Mesendoderm (in vitro differentiated cells): ENCODE data around the gene CLUH.

ENCODE experiments used
- DNase-seq: peaks from one replicate; pipeline ENCODE4 v3.0.0; 2013
- H2AK5ac ChIP-seq: 2 replicates; pipeline ENCODE4 v1.6.1; 2013; ENCODE audit warnings: low read length, inconsistent platforms
- H2BK120ac ChIP-seq: 2 replicates; pipeline ENCODE4 v1.6.1; 2013; ENCODE audit warnings: low read depth, mild to moderate bottlenecking, low read length, moderate library complexity, mixed read lengths
- H2BK15ac ChIP-seq: replicated peaks from 2 replicates; pipeline ENCODE4 v1.6.1; 2013; ENCODE audit warnings: low read depth, mild to moderate bottlenecking, moderate library complexity
- H2BK5ac ChIP-seq: 2 replicates; pipeline ENCODE4 v1.6.1; 2013; ENCODE audit warnings: low read length, inconsistent platforms
- H3K18ac ChIP-seq: 2 replicates; pipeline ENCODE4 v1.6.1; 2013; ENCODE audit warnings: mild to moderate bottlenecking, low read length, mixed read lengths
- H3K23ac ChIP-seq: one replicate; pipeline ENCODE4 v1.6.1; 2013; ENCODE audit warnings: low read length
- H3K27ac ChIP-seq: 2 replicates; pipeline ENCODE4 v1.5.1; 2013; ENCODE audit warnings: low read depth, mild to moderate bottlenecking, inconsistent platforms, low read length, moderate library complexity
- H3K27me3 ChIP-seq: 2 replicates; pipeline ENCODE4 v1.6.1; 2013; ENCODE audit warnings: low read length, control low read depth, mild to moderate bottlenecking, inconsistent platforms; ENCODE audit not compliant: insufficient read depth, poor library complexity
- H3K36me3 ChIP-seq: 2 replicates; pipeline ENCODE4 v1.6.1; 2013; ENCODE audit warnings: low read length, inconsistent platforms; ENCODE audit not compliant: control insufficient read depth, insufficient read depth
- H3K4ac ChIP-seq: one replicate; pipeline ENCODE4 v1.6.1; 2013; ENCODE audit warnings: low read depth, mild to moderate bottlenecking, low read length, moderate library complexity
- H3K4me1 ChIP-seq: 2 replicates; pipeline ENCODE4 v1.6.1; 2013; ENCODE audit warnings: low read depth, low read length, inconsistent platforms; ENCODE audit not compliant: control insufficient read depth
- H3K4me2 ChIP-seq: 2 replicates; pipeline ENCODE4 v1.6.1; 2013; ENCODE audit warnings: low read length
- H3K4me3 ChIP-seq: 2 replicates; pipeline ENCODE4 v1.5.1; 2013; ENCODE audit warnings: mild to moderate bottlenecking, low read length
- H3K56ac ChIP-seq: one replicate; pipeline ENCODE4 v1.6.1; 2013; ENCODE audit warnings: low read length
- H3K79me1 ChIP-seq: 2 replicates; pipeline ENCODE4 v1.6.1; 2013; ENCODE audit warnings: low read length, inconsistent platforms
- H3K79me2 ChIP-seq: 2 replicates; pipeline ENCODE4 v1.6.1; 2013; ENCODE audit warnings: mild to moderate bottlenecking, low read length; ENCODE audit not compliant: control insufficient read depth, insufficient read depth
- H3K9ac ChIP-seq: 2 replicates; pipeline ENCODE4 v1.6.1; 2013; ENCODE audit warnings: low read length, inconsistent platforms
- H4K5ac ChIP-seq: one replicate; pipeline ENCODE4 v1.6.1; 2013; ENCODE audit warnings: low read length
- H4K8ac ChIP-seq: one replicate; pipeline ENCODE4 v1.6.1; 2013; ENCODE audit warnings: low read depth, mild to moderate bottlenecking, control low read depth, low read length, moderate library complexity
- WGBS: extraction: QIAGEN DNeasy Blood & Tissue Kit; methylation state at CpG from one replicate; pipeline ENCODE4 v1.1.7; 2013; ENCODE audit warnings: low lambda C conversion rate, missing lambda C conversion rate; ENCODE audit not compliant: insufficient coverage; ENCODE audit errors: extremely low coverage; 5-methylcytosine and 5-hydroxymethylcytosine counted together

Gene CLUH

GRCh38 chr17:2718150-2718938, 6.8 kb upstream of the CLUH start:
- Histone ChIP-seq H4K5ac (no peak overlapping the region), H3K23ac (no peak overlapping the region), H4K8ac (no peak overlapping the region), H3K79me2 (no peaks in the 10 kb centered on the region), H3K4ac (no peak overlapping the region), H3K79me1 (no peaks in the 10 kb centered on the region), H3K27me3 (no peaks in the 10 kb centered on the region), H2BK15ac (no peak overlapping the region), H3K56ac (no peak overlapping the region), H3K36me3 (no peaks in the 10 kb centered on the region), H2BK5ac (no peak overlapping the region), H3K18ac (no peak overlapping the region), H3K27ac (no peak overlapping the region), H2AK5ac (no peak overlapping the region), H3K4me3 (no peak overlapping the region), H3K4me1 (peaks cover 2% of the 10 kb centered on the region), H2BK120ac (no peak overlapping the region), H3K9ac (no peak overlapping the region), H3K4me2 (no peak overlapping the region)
- no CpG with 5 or more reads among the region's 13 CpGs for WGBS
- DNase-seq, result no peak

- Histone ChIP-seq H3K18ac (no peak overlapping the region), H4K8ac (no peak overlapping the region), H4K5ac (no peak overlapping the region), H2AK5ac (no peak overlapping the region), H3K79me1 (no peaks in the 10 kb centered on the region), H3K36me3 (no peaks in the 10 kb centered on the region), H3K4me3 (no peak overlapping the region), H3K9ac (no peak overlapping the region), H2BK15ac (no peak overlapping the region), H3K4me1 (peaks cover 2% of the 10 kb centered on the region), H3K27ac (no peak overlapping the region), H3K23ac (no peak overlapping the region), H3K56ac (no peak overlapping the region), H3K4ac (no peak overlapping the region), H2BK120ac (no peak overlapping the region), H3K79me2 (no peaks in the 10 kb centered on the region), H3K27me3 (no peaks in the 10 kb centered on the region), H3K4me2 (no peak overlapping the region), H2BK5ac (no peak overlapping the region)
- peak; percentile 95 for DNase-seq
- no CpG with 5 or more reads among the region's 5 CpGs for WGBS
These were observed 5.1 kb upstream of the CLUH start for GRCh38 chr17:2716649-2717048.

GRCh38 chr17:2713881-2714280, 2.3 kb upstream of the CLUH start:
- Histone ChIP-seq H3K18ac (no peak overlapping the region), H2AK5ac (no peak overlapping the region), H3K9ac (no peak overlapping the region), H4K5ac (no peak overlapping the region), H2BK5ac (no peak overlapping the region), H3K4me3 (no peak overlapping the region), H3K79me1 (peaks cover 7% of the 10 kb centered on the region), H3K79me2 (peaks cover 20% of the 10 kb centered on the region), H3K56ac (no peak overlapping the region), H3K27me3 (no peaks in the 10 kb centered on the region), H2BK120ac (no peak overlapping the region), H3K4ac (no peak overlapping the region), H3K36me3 (no peaks in the 10 kb centered on the region), H2BK15ac (no peak overlapping the region), H3K23ac (no peak overlapping the region), H3K4me2 (no peak overlapping the region), H3K27ac (no peak overlapping the region), H4K8ac (no peak overlapping the region), H3K4me1 (peaks cover 7% of the 10 kb centered on the region)
- DNase-seq, result no peak
- WGBS, result no CpG with 5 or more reads among the region's 9 CpGs

DNA sequence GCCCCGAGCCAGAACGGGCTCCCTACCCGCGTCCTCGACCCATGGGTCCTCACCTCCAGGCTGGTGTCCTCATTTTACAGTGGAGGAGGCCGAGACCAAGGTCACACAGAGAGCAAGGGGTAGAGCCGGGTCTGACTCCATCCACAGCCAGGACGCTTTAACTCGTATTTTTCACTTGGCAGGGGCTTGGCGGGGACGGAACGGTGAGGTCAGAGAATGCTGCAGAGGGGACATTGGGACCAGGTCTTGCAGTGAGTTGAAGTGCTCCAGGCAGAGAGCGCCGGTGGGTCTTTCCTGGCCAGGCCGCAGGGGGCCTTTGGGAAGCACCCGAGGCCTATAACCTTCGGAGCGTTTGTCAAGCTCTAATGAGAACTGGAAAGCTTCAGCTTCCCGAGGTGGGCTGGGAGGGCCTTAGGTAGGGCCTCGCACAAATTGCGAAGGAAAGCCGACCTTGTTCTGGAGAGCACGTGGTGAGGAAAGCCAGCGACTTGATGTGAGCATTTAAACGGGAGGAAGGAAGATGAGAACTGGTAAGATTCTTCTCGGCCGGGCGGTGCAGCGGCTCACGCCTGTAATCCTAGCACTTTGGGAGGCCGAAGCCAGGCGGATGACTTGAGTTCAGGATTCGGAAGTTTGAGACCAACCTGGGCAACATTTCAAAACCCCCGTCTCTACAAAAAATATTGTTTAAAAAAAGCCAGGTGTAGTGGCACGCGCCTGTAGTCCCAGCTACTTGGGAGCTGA, 908 bp upstream of the CLUH start:
- H2AK5ac ChIP-seq, result no peak overlapping the region
- H2BK5ac ChIP-seq, result no peak overlapping the region
- peak overlapping the region; percentile 72 for H3K9ac ChIP-seq
- H3K4me2 ChIP-seq, result peak overlapping the region; percentile 54
- peaks cover 7% of the 10 kb centered on the region for H3K4me1 ChIP-seq
- no CpG with 5 or more reads among the region's 36 CpGs for WGBS
- H3K4me3 ChIP-seq, result no peak overlapping the region
- no peak for DNase-seq
- H3K36me3 ChIP-seq, result no peaks in the 10 kb centered on the region
- no peak overlapping the region for H2BK120ac ChIP-seq
- no peak overlapping the region for H4K8ac ChIP-seq
- H3K18ac ChIP-seq, result no peak overlapping the region
- H4K5ac ChIP-seq, result no peak overlapping the region
- H3K4ac ChIP-seq, result no peak overlapping the region
- no peaks in the 10 kb centered on the region for H3K27me3 ChIP-seq
- H3K56ac ChIP-seq, result peak overlapping the region; percentile 88
- H3K23ac ChIP-seq, result no peak overlapping the region
- H2BK15ac ChIP-seq, result no peak overlapping the region
- peaks cover 10% of the 10 kb centered on the region for H3K79me1 ChIP-seq
- H3K79me2 ChIP-seq, result peaks cover 33% of the 10 kb centered on the region
- H3K27ac ChIP-seq, result no peak overlapping the region

DNA sequence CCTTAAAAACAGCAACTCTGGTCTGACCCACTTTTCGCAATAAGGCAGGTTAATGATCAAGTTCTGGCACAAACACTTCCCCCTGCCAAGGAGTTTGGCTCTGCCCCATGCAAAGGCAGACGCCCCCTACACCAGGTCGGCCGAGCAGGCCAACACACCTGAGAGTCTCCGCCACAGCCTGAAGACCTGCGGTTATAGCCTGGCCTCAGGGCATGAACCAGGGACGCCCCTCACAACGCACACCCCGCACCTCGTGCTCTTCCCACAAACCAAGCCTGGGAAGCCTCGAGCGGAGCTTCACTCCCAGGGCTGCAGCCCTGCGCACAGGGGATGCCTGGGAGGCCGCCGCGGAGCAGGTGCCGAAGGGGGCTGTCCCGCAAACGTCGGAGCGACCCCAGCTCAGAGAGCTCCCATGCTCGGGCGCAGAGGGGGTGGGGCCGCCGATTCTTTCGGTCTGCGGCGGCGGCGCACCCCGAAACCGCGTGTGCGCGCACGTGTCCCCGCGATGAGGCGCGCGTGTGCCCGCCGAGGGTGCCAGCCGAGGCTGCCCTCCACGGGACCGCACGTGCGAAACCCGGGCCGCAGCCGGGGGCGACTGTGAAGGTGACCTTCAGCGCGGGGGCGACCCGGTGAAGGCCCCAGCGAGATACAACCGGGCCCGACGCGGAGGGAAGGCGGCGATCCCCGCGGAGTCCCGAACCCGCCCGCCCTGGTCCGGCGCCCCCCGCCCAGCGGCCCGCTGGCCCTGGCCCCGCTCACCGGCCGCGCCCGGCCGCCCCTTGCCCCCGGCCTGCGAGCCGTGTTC, 559 bp downstream of the CLUH start:
- peak overlapping the region; percentile 88 for H3K56ac ChIP-seq
- peaks cover 10% of the 10 kb centered on the region for H3K79me1 ChIP-seq
- WGBS, result no CpG with 5 or more reads among the region's 82 CpGs
- H4K5ac ChIP-seq, result no peak overlapping the region
- peak overlapping the region; percentile 50 for H3K4me3 ChIP-seq
- no peaks in the 10 kb centered on the region for H3K36me3 ChIP-seq
- no peak overlapping the region for H2BK5ac ChIP-seq
- no peaks in the 10 kb centered on the region for H3K27me3 ChIP-seq
- H3K4me2 ChIP-seq, result peak overlapping the region; percentile 84
- H2BK120ac ChIP-seq, result no peak overlapping the region
- peak overlapping the region; percentile 45 for H2AK5ac ChIP-seq
- H3K4me1 ChIP-seq, result peaks cover 5% of the 10 kb centered on the region
- no peak overlapping the region for H3K18ac ChIP-seq
- H3K79me2 ChIP-seq, result peaks cover 47% of the 10 kb centered on the region
- no peak overlapping the region for H3K27ac ChIP-seq
- H3K23ac ChIP-seq, result peak overlapping the region; percentile 89
- no peak overlapping the region for H2BK15ac ChIP-seq
- peak overlapping the region; percentile 46 for H3K4ac ChIP-seq
- H4K8ac ChIP-seq, result no peak overlapping the region
- H3K9ac ChIP-seq, result peak overlapping the region; percentile 72
- peak; percentile 30 for DNase-seq
